Mammary epithelial cell (primary cell): ENCODE results near the gene PXYLP1.

Experiments used
- EZH2 ChIP-seq: IDR thresholded peaks from 2 replicates; pipeline ENCODE4 v1.6.1; 2012; ENCODE audit warnings: low read length, inconsistent platforms, borderline replicate concordance
- TF ChIP-seq, protein P1 (sequence below), 2 donors: IDR thresholded peaks in 1 of 2; conservative IDR thresholded peaks in 1 of 2; 2 replicates each; pipeline ENCODE4 v1.5.1; 2011 to 2012; ENCODE audit warnings: inconsistent platforms in 2 of 2, low read length in 2 of 2, mild to moderate bottlenecking in 2 of 2, control low read depth in 1 of 2, low read depth in 1 of 2; ENCODE audit not compliant: insufficient read depth in 1 of 2; ENCODE audit errors: extremely low read depth in 1 of 2

DNA sequence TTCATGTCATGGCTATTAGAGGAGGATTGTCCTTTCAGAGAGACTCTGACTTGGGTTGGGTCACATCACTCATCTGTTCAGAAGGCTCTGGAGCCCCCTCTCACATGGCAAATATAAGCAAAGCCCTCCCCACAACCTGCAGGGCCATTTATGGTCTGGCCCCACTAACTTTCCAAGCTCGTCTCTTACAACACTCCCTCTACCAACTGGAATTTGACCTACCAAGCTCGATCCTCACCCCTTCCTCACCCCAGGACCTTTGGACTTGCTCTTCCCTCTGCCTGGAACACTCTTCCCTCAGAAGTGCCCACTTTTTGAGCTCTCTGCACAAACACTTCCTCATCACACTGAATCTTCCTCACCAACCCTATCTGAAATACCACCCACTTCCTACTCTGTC is 14.2 kb upstream of the PXYLP1 start:
- TF ChIP-seq, protein P1, sequence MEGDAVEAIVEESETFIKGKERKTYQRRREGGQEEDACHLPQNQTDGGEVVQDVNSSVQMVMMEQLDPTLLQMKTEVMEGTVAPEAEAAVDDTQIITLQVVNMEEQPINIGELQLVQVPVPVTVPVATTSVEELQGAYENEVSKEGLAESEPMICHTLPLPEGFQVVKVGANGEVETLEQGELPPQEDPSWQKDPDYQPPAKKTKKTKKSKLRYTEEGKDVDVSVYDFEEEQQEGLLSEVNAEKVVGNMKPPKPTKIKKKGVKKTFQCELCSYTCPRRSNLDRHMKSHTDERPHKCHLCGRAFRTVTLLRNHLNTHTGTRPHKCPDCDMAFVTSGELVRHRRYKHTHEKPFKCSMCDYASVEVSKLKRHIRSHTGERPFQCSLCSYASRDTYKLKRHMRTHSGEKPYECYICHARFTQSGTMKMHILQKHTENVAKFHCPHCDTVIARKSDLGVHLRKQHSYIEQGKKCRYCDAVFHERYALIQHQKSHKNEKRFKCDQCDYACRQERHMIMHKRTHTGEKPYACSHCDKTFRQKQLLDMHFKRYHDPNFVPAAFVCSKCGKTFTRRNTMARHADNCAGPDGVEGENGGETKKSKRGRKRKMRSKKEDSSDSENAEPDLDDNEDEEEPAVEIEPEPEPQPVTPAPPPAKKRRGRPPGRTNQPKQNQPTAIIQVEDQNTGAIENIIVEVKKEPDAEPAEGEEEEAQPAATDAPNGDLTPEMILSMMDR (conservative IDR thresholded peaks at IDR 0.05 in 1 of 2, IDR thresholded peaks at IDR 0.05 in 1 of 2; ENCODE audit: extremely low read depth in 1 of 2, insufficient read depth in 1 of 2, low read depth in 1 of 2, low read length in 2 of 2): no peak
- TF ChIP-seq EZH2: no peak
